GM12891 (cell line): ENCODE data around the gene ATP1B1.

Source experiments
- POLR2A ChIP-seq: IDR thresholded peaks from 2 replicates; pipeline ENCODE4 v1.6.1; 2011; ENCODE audit warnings: low read depth, low read length, control low read depth
- POLR2AphosphoS5 ChIP-seq: IDR thresholded peaks from 2 replicates; pipeline ENCODE4 v1.6.1; 2011; ENCODE audit warnings: low read depth, low read length, control low read depth
- POU2F2 ChIP-seq: IDR thresholded peaks from 2 replicates; pipeline ENCODE4 v1.6.1; 2011; ENCODE audit warnings: low read depth, mild to moderate bottlenecking, control low read depth, low read length, moderate library complexity
- SPI1 ChIP-seq: IDR thresholded peaks from 2 replicates; pipeline ENCODE4 v1.6.1; 2011; ENCODE audit warnings: low read depth, low read length, control low read depth
- TAF1 ChIP-seq: IDR thresholded peaks from 2 replicates; pipeline ENCODE4 v1.6.1; 2011; ENCODE audit warnings: low read depth, low read length, control low read depth

- TF ChIP-seq POLR2A (no peak), POLR2AphosphoS5 (no peak), TAF1 (no peak), SPI1 (no peak), POU2F2 (peak; percentile 78; the same call in 1 of the 2 replicates)
These were observed 7.2 kb downstream of the ATP1B1 start for GRCh38 chr1:169113613-169114119.
